HepG2 (cell line): ENCODE results near the gene RGS11. TPM values are rescaled to one million over a fixed set of nuclear protein-coding genes. Genes with fewer than 3 reads are reported as not detected.
A peak's percentile ranks its signal among the peaks of the same experiment; 100 is the strongest.

ENCODE experiments used
- ATAC-seq: fragments of 200-7000 bp; cut with Tn5 transposase; 3 replicates; pipeline ENCODE4 v1.9.1; 2020; ENCODE audit warnings: mild to moderate bottlenecking, moderate library complexity
- BruUV-seq: library from RNA; stranded (reverse); fragments of 400-500 nt; replicated peaks from 2 replicates; lab custom pipeline; 2021; lab: Mats Ljungman, UMichigan
- CTCF ChIA-PET: fragments of 300-600 bp; formaldehyde crosslinking; extraction: SDS; loops from one replicate; lab custom pipeline; 2021; ENCODE audit warnings: low total read pairs, inconsistent platforms, low intra/inter-chr PET ratio; lab: Yijun Ruan, JAX
- POLR2A ChIA-PET: fragments of 350-600 bp; sonication (Branson Sonifier 250); formaldehyde crosslinking; loops from one replicate; lab custom pipeline; 2020; ENCODE audit warnings: antibody characterized with exemption, inconsistent platforms; lab: Yijun Ruan, JAX
- DNase-seq: peaks from one replicate; pipeline ENCODE4 v3.0.0-alpha.2; 2015; ENCODE audit warnings: low spot score
- FAIRE-seq: peaks from 3 replicates; lab custom pipeline; 2011; peaks lifted over from hg19 to GRCh38; lab: Jason Lieb, UNC
- H2AFZ ChIP-seq: one replicate; pipeline ENCODE4 v1.6.1; 2011; ENCODE audit warnings: low read length, inconsistent platforms
- H3K27ac ChIP-seq: fragments of 300-600 bp; 3 replicates; pipeline ENCODE4 v1.8.0; 2011; ENCODE audit warnings: mixed run types, mild to moderate bottlenecking, mixed read lengths, low read length, inconsistent platforms; ENCODE audit not compliant: insufficient read depth; ENCODE audit errors: extremely low read length
- H3K27me3 ChIP-seq, 2 experiments: fragments of 200-600 bp in 1 of 2; 2 replicates in 1 of 2; 3 replicates in 1 of 2; pipeline versions ENCODE4 v1.6.0 to v1.8.0; 2011; ENCODE audit warnings: low read length in 2 of 2, mild to moderate bottlenecking in 2 of 2, moderate library complexity in 2 of 2, inconsistent platforms in 1 of 2; ENCODE audit not compliant: insufficient read depth in 2 of 2, control insufficient read depth in 1 of 2
- H3K36me3 ChIP-seq, 2 experiments: fragments of 200-600 bp in 1 of 2; replicated peaks in 1 of 2; 2 replicates in 1 of 2; 3 replicates in 1 of 2; pipeline versions ENCODE4 v1.5.1 to v1.8.0; 2011; ENCODE audit warnings: low read length in 2 of 2, inconsistent platforms in 1 of 2; ENCODE audit not compliant: insufficient read depth in 2 of 2, control insufficient read depth in 1 of 2
- H3K4me1 ChIP-seq: 2 replicates; pipeline ENCODE4 v1.5.1; 2012; ENCODE audit warnings: low read length, inconsistent platforms; ENCODE audit not compliant: insufficient read depth
- H3K4me2 ChIP-seq: 2 replicates; pipeline ENCODE4 v1.6.0; 2011; ENCODE audit warnings: low read depth, low read length, inconsistent platforms
- H3K4me3 ChIP-seq, 3 experiments: fragments of 200-600 bp in 1 of 3; sonication (generic), shearing (Covaris generic) in 1 of 3; replicated peaks in 1 of 3; 2 replicates each; pipeline ENCODE4 v1.5.1; 2011 to 2016; ENCODE audit warnings: low read length in 3 of 3, inconsistent platforms in 2 of 3, low read depth in 2 of 3, mild to moderate bottlenecking in 2 of 3, control low read depth in 1 of 3, mixed read lengths in 1 of 3; ENCODE audit not compliant: insufficient read depth in 1 of 3
- H3K79me2 ChIP-seq: one replicate; pipeline ENCODE4 v1.6.1; 2011; ENCODE audit warnings: low read length, inconsistent platforms; ENCODE audit not compliant: insufficient read depth
- H3K9ac ChIP-seq: 2 replicates; pipeline ENCODE4 v1.6.0; 2011; ENCODE audit warnings: mild to moderate bottlenecking, low read depth, low read length, inconsistent platforms; ENCODE audit not compliant: insufficient read depth
- H3K9me3 ChIP-seq: 2 replicates; pipeline ENCODE4 v1.5.1; 2012; ENCODE audit warnings: mild to moderate bottlenecking, low read length
- H4K20me1 ChIP-seq: 2 replicates; pipeline ENCODE4 v1.6.0; 2011; ENCODE audit warnings: inconsistent platforms, mild to moderate bottlenecking, low read length, moderate library complexity; ENCODE audit not compliant: insufficient read depth
- AFF4 ChIP-seq: sonication (generic); formaldehyde crosslinking; IDR thresholded peaks from 2 replicates; pipeline ENCODE4 v1.4.0; 2020; ENCODE audit warnings: missing genetic modification reagents
- AGO2 ChIP-seq: fragments of 200-400 bp; formaldehyde crosslinking; optimal IDR thresholded peaks from 2 replicates; pipeline ENCODE3; 2017; ENCODE audit warnings: mild to moderate bottlenecking, low read depth, low read length, moderate library complexity
- CTCF ChIP-seq: sonication (generic); formaldehyde crosslinking; IDR thresholded peaks from 2 replicates; pipeline ENCODE4 v1.5.0; 2020; ENCODE audit warnings: mild to moderate bottlenecking, missing genetic modification reagents, moderate library complexity
- EHMT2 ChIP-seq: fragments of 200-600 bp; sonication (generic); IDR thresholded peaks from 2 replicates; pipeline ENCODE4 v1.7.0; 2017; ENCODE audit warnings: antibody characterized with exemption, low read depth, low read length, borderline replicate concordance
- HDAC1 ChIP-seq: sonication (generic); formaldehyde crosslinking; IDR thresholded peaks from 2 replicates; pipeline ENCODE4 v1.5.1; 2020; ENCODE audit warnings: mild to moderate bottlenecking, missing genetic modification reagents
- JARID2 ChIP-seq: sonication (generic); formaldehyde crosslinking; IDR thresholded peaks from 2 replicates; pipeline ENCODE4 v1.8.1; 2023; ENCODE audit warnings: missing genetic modification reagents, inconsistent platforms; ENCODE audit not compliant: insufficient replicate concordance
- KLF12 ChIP-seq: sonication (generic); formaldehyde crosslinking; IDR thresholded peaks from 2 replicates; pipeline ENCODE4 v1.4.0; 2020; ENCODE audit warnings: missing genetic modification reagents, borderline replicate concordance
- MED8 ChIP-seq: sonication (generic); formaldehyde crosslinking; IDR thresholded peaks from 2 replicates; pipeline ENCODE4 v1.8.1; 2023; ENCODE audit warnings: mild to moderate bottlenecking, missing genetic modification reagents; ENCODE audit not compliant: insufficient replicate concordance
- MXI1 ChIP-seq: IDR thresholded peaks from 3 replicates; pipeline ENCODE4 v1.6.1; 2012; ENCODE audit warnings: low read depth, low read length, inconsistent platforms, borderline replicate concordance
- NFKBIZ ChIP-seq: IDR thresholded peaks from 2 replicates; pipeline ENCODE4 v1.6.1; 2018; ENCODE audit warnings: missing genetic modification reagents, missing compliant biosample characterization
- RAD21 ChIP-seq: fragments of 450-650 bp; formaldehyde crosslinking; IDR thresholded peaks from 2 replicates; pipeline ENCODE4 v1.5.0; 2020; ENCODE audit warnings: mild to moderate bottlenecking
- SRSF1 ChIP-seq: fragments of 200-400 bp; formaldehyde crosslinking; optimal IDR thresholded peaks from 2 replicates; pipeline ENCODE3; 2017; ENCODE audit warnings: mild to moderate bottlenecking, low read depth, low read length, moderate library complexity
- STAG1 ChIP-seq: sonication (generic); formaldehyde crosslinking; IDR thresholded peaks from 2 replicates; pipeline ENCODE4 v1.4.0; 2020; ENCODE audit warnings: missing genetic modification reagents
- ZBTB1 ChIP-seq: sonication (generic); formaldehyde crosslinking; IDR thresholded peaks from 2 replicates; pipeline ENCODE4 v1.4.0; 2020; ENCODE audit warnings: missing genetic modification reagents, borderline replicate concordance
- ZBTB21 ChIP-seq: sonication (generic); formaldehyde crosslinking; IDR thresholded peaks from 2 replicates; pipeline ENCODE4 v1.4.0; 2020; ENCODE audit warnings: missing genetic modification reagents
- ZNF138 ChIP-seq: sonication (generic); formaldehyde crosslinking; IDR thresholded peaks from 2 replicates; pipeline ENCODE4 v1.5.0; 2020; ENCODE audit warnings: mild to moderate bottlenecking, low read depth, missing genetic modification reagents
- ZNF275 ChIP-seq: sonication (generic); formaldehyde crosslinking; IDR thresholded peaks from 2 replicates; pipeline ENCODE4 v1.8.0; 2022; ENCODE audit warnings: missing genetic modification reagents, mild to moderate bottlenecking, inconsistent platforms, borderline replicate concordance
- ZNF431 ChIP-seq: sonication (generic); formaldehyde crosslinking; IDR thresholded peaks from 2 replicates; pipeline ENCODE4 v1.9.0; 2022; ENCODE audit warnings: missing genetic modification reagents, low read depth, mild to moderate bottlenecking, borderline replicate concordance
- WGBS: methylation state at CpG from one replicate; pipeline ENCODE4 v1.1.6; 2017; ENCODE audit warnings: low lambda C conversion rate; 5-methylcytosine and 5-hydroxymethylcytosine counted together
- in situ Hi-C: cut with HindIII; loops from 2 replicates; pipeline ENCODE4 v1.10.0; 2017; ENCODE audit warnings: low pct_unique_long_range_greater_than_20kb; ENCODE audit not compliant: extremely low pct_ligation_motif_present
- intact Hi-C: fragments of 100-400 bp; cut with micrococcal nuclease; formaldehyde crosslinking; loops from one replicate; pipeline ENCODE4 v1.10.0; 2022; ENCODE audit not compliant: unreplicated experiment
- polyA plus RNA-seq, 8 experiments: library from polyadenylated mRNA; depleted of rRNA in 3 of 8; stranded (reverse) in 7 of 8; unstranded in 1 of 8; fragments of >200 nt; fragmentation: Illumina TruSeq in 4 of 8; extraction: Trizol in 4 of 8; gene quantifications; 2 replicates each; pipeline versions ENCODE4 v1.2.1 to v1.2.3, GENCODE V29; 2011 to 2016; ENCODE audit warnings: low read depth in 4 of 8, missing spikeins in 1 of 8, mixed read lengths in 1 of 8; ENCODE audit not compliant: insufficient read depth in 1 of 8
- total RNA-seq, 5 experiments: library from RNA; depleted of rRNA; stranded (reverse); fragments of >200 nt; fragmentation: Illumina TruSeq; extraction: Trizol; gene quantifications; 2 replicates each; pipeline ENCODE4 v1.2.3, GENCODE V29; 2016; ENCODE audit warnings: low read depth in 1 of 5

Gene RGS11
- total and polyA plus RNA-seq, 2 of the 13 experiments (the other 11 are each of a cell fraction or from before 2014, with no cell fraction given) = 0.11 TPM; not detected in 1

GRCh38 chr16:303760-304505 lies 28.2 kb upstream of the RGS11 start:
- WGBS = 97% methylated on average over 39 of the region's 43 CpGs
- Histone ChIP-seq H3K4me3 (no peak overlapping the region), H3K36me3 (peaks cover 13 to 56% of the 10 kb centered on the region in 2 experiments; a peak in 4 of 5 replicates), H4K20me1 (no peaks in the 10 kb centered on the region), H3K4me1 (no peaks in the 10 kb centered on the region), H2AFZ (no peak overlapping the region), H3K79me2 (no peaks in the 10 kb centered on the region), H3K27ac (no peak overlapping the region), H3K4me2 (no peak overlapping the region), H3K9ac (no peak overlapping the region), H3K9me3 (no peaks in the 10 kb centered on the region), H3K27me3 (no peaks in the 10 kb centered on the region)
- ATAC-seq (peak; percentile 40; the same call in 2 of the 3 replicates), DNase-seq (no peak), FAIRE-seq (no peak)
- in situ Hi-C loops (no loop called here), intact Hi-C loops (no loop called here)
- no TSS peak for BruUV-seq
- ChIA-PET POLR2A (no interaction called here), CTCF (interaction anchor here (1.4 kb wide), 1 partner anchor 58 kb away, joined by 6 read pairs; no protein-coding TSS in a partner anchor)
- TF ChIP-seq ZNF275 (CRISPR knock-in tag) (no peak), AGO2 (peak; percentile 57), KLF12 (CRISPR knock-in tag) (no peak), MED8 (CRISPR knock-in tag) (no peak), SRSF1 (no peak), ZBTB1 (CRISPR knock-in tag) (no peak), ZBTB21 (CRISPR knock-in tag) (no peak), NFKBIZ (CRISPR knock-in tag) (no peak), HDAC1 (CRISPR knock-in tag) (no peak), AFF4 (no peak), ZNF431 (no peak), CTCF (CRISPR knock-in tag) (peak; percentile 40), STAG1 (CRISPR knock-in tag) (peak; percentile 42), EHMT2 (no peak), JARID2 (CRISPR knock-in tag) (no peak), MXI1 (0 out of 3 replicates have a peak, but pooled peaks have one; percentile 18), RAD21 (CRISPR knock-in tag) (no peak), ZNF138 (CRISPR knock-in tag) (no peak)
